Activated naive CD4-positive, alpha-beta T cell treated with anti-CD3 and anti-CD28 coated beads, Interleukin-2, amount 10 ng/mL, durations not matched to agents 7 days and 5 days (primary cell): Measurements from ENCODE around the gene PRSS57.
A peak's percentile ranks its signal among the peaks of the same experiment; 100 is the strongest.

Source experiments
- CTCF ChIA-PET: fragments of 350-600 bp; sonication (Branson Sonifier 250); formaldehyde crosslinking; loops from one replicate; lab custom pipeline; 2021; ENCODE audit warnings: antibody characterized with exemption; lab: Charles Lee
- DNase-seq: peaks from one replicate; pipeline ENCODE4 v3.0.0-alpha.2; 2020
- H3K27ac Mint-ChIP-seq: one replicate; pipeline ENCODE4 v1.8.0; 2021; ENCODE audit warnings: mild to moderate bottlenecking, moderate library complexity, mixed read lengths
- H3K27me3 Mint-ChIP-seq: one replicate; pipeline ENCODE4 v1.8.0; 2021; ENCODE audit warnings: mild to moderate bottlenecking, mixed read lengths
- H3K36me3 Mint-ChIP-seq: one replicate; pipeline ENCODE4 v1.8.0; 2021; ENCODE audit warnings: mixed read lengths
- H3K4me1 Mint-ChIP-seq: one replicate; pipeline ENCODE4 v1.8.0; 2021; ENCODE audit warnings: mixed read lengths
- H3K4me3 Mint-ChIP-seq: one replicate; pipeline ENCODE4 v1.8.0; 2021; ENCODE audit warnings: mild to moderate bottlenecking, moderate library complexity, mixed read lengths
- H3K9me3 Mint-ChIP-seq: one replicate; pipeline ENCODE4 v1.8.0; 2021; ENCODE audit warnings: mixed read lengths

Gene PRSS57

GRCh38 chr19:661427-662196 lies 33.6 kb downstream of the PRSS57 start:
- CTCF ChIA-PET, result interaction anchor here (0.6 kb wide), 1 partner anchor 44 kb away, joined by 3 read pairs; no protein-coding TSS in a partner anchor
- Mint-ChIP-seq H3K27ac (peak overlapping the region; percentile 98), H3K4me1 (peaks cover 44% of the 10 kb centered on the region), H3K9me3 (no peaks in the 10 kb centered on the region), H3K4me3 (peak overlapping the region; percentile 96), H3K27me3 (peaks cover 7% of the 10 kb centered on the region), H3K36me3 (peaks cover 16% of the 10 kb centered on the region)
- DNase-seq, result peak; percentile 86

- Mint-ChIP-seq H3K4me1 (peaks cover 50% of the 10 kb centered on the region), H3K4me3 (peak overlapping the region; percentile 96), H3K27ac (peak overlapping the region; percentile 98), H3K27me3 (peaks cover 4% of the 10 kb centered on the region), H3K9me3 (no peaks in the 10 kb centered on the region), H3K36me3 (peaks cover 17% of the 10 kb centered on the region)
- no peak for DNase-seq
- CTCF ChIA-PET, result interaction anchor here (0.6 to 0.9 kb wide), 2 partner anchors 45 to 76 kb away, joined by 3 read pairs; no protein-coding TSS in a partner anchor
Observed at GRCh38 chr19:660793-661426, 34.3 kb downstream of the PRSS57 start.

GRCh38 chr19:658916-659839 lies 36.1 kb downstream of the PRSS57 start:
- H3K27me3 Mint-ChIP-seq, result no peaks in the 10 kb centered on the region
- peaks cover 26% of the 10 kb centered on the region for H3K36me3 Mint-ChIP-seq
- H3K27ac Mint-ChIP-seq, result peak overlapping the region; percentile 65
- DNase-seq, result no peak
- CTCF ChIA-PET, result no interaction called here
- peak overlapping the region; percentile 96 for H3K4me3 Mint-ChIP-seq
- H3K4me1 Mint-ChIP-seq, result peaks cover 38% of the 10 kb centered on the region
- no peaks in the 10 kb centered on the region for H3K9me3 Mint-ChIP-seq

- Mint-ChIP-seq H3K4me3 (no peak overlapping the region), H3K9me3 (no peaks in the 10 kb centered on the region), H3K27me3 (no peaks in the 10 kb centered on the region), H3K4me1 (peaks cover 32% of the 10 kb centered on the region), H3K27ac (peak overlapping the region; percentile 37), H3K36me3 (peaks cover 33% of the 10 kb centered on the region)
- no peak for DNase-seq
- CTCF ChIA-PET, result no interaction called here
Observed at GRCh38 chr19:658059-658839, 37.0 kb downstream of the PRSS57 start.

GRCh38 chr19:657611-658010 lies 37.6 kb downstream of the PRSS57 start:
- Mint-ChIP-seq H3K4me1 (peaks cover 32% of the 10 kb centered on the region), H3K27me3 (no peaks in the 10 kb centered on the region), H3K9me3 (no peaks in the 10 kb centered on the region), H3K27ac (no peak overlapping the region), H3K4me3 (no peak overlapping the region), H3K36me3 (peaks cover 33% of the 10 kb centered on the region)
- no peak for DNase-seq
- CTCF ChIA-PET, result no interaction called here

GRCh38 chr19:656751-657559 lies 38.3 kb downstream of the PRSS57 start:
- Mint-ChIP-seq H3K4me1 (peaks cover 32% of the 10 kb centered on the region), H3K27ac (no peak overlapping the region), H3K36me3 (peaks cover 31% of the 10 kb centered on the region), H3K4me3 (no peak overlapping the region), H3K27me3 (no peaks in the 10 kb centered on the region), H3K9me3 (no peaks in the 10 kb centered on the region)
- DNase-seq, result no peak
- CTCF ChIA-PET, result interaction anchor here (1.2 kb wide), 1 partner anchor 150 kb away, joined by 3 read pairs; the partner anchor contains the start of gene TPGS1

- CTCF ChIA-PET, result interaction anchor here (1.2 kb wide), 1 partner anchor 149 kb away, joined by 3 read pairs; the partner anchor contains the start of gene TPGS1
- DNase-seq, result no peak
- peaks cover 30% of the 10 kb centered on the region for H3K4me1 Mint-ChIP-seq
- no peaks in the 10 kb centered on the region for H3K9me3 Mint-ChIP-seq
- no peak overlapping the region for H3K27ac Mint-ChIP-seq
- peaks cover 26% of the 10 kb centered on the region for H3K36me3 Mint-ChIP-seq
- no peak overlapping the region for H3K4me3 Mint-ChIP-seq
- no peaks in the 10 kb centered on the region for H3K27me3 Mint-ChIP-seq
Observed at GRCh38 chr19:655691-656090, 39.6 kb downstream of the PRSS57 start.

GRCh38 chr19:653425-653824 lies 41.8 kb downstream of the PRSS57 start:
- no peaks in the 10 kb centered on the region for H3K9me3 Mint-ChIP-seq
- H3K27ac Mint-ChIP-seq, result no peak overlapping the region
- H3K36me3 Mint-ChIP-seq, result peaks cover 22% of the 10 kb centered on the region
- H3K4me1 Mint-ChIP-seq, result peaks cover 11% of the 10 kb centered on the region
- no peak for DNase-seq
- CTCF ChIA-PET, result no interaction called here
- no peaks in the 10 kb centered on the region for H3K27me3 Mint-ChIP-seq
- no peak overlapping the region for H3K4me3 Mint-ChIP-seq

- no peak overlapping the region for H3K27ac Mint-ChIP-seq
- no peaks in the 10 kb centered on the region for H3K27me3 Mint-ChIP-seq
Observed at GRCh38 chr19:652467-653389, 42.5 kb downstream of the PRSS57 start.

GRCh38 chr19:651991-652390 lies 43.3 kb downstream of the PRSS57 start:
- H3K4me3 Mint-ChIP-seq, result no peak overlapping the region
- H3K4me1 Mint-ChIP-seq, result peaks cover 8% of the 10 kb centered on the region
- H3K27me3 Mint-ChIP-seq, result no peaks in the 10 kb centered on the region
- no peak overlapping the region for H3K27ac Mint-ChIP-seq
- H3K36me3 Mint-ChIP-seq, result peaks cover 22% of the 10 kb centered on the region
- DNase-seq, result no peak
- CTCF ChIA-PET, result no interaction called here
- no peaks in the 10 kb centered on the region for H3K9me3 Mint-ChIP-seq

More at GRCh38 chr19:652467-653389, 42.5 kb downstream of the PRSS57 start:
- Mint-ChIP-seq H3K4me1 (peaks cover 10% of the 10 kb centered on the region), H3K36me3 (peaks cover 22% of the 10 kb centered on the region), H3K9me3 (no peaks in the 10 kb centered on the region), H3K4me3 (no peak overlapping the region)
- CTCF ChIA-PET, result no interaction called here
- no peak for DNase-seq

- Mint-ChIP-seq H3K27ac (no peak overlapping the region), H3K9me3 (no peaks in the 10 kb centered on the region), H3K4me3 (no peak overlapping the region), H3K27me3 (no peaks in the 10 kb centered on the region), H3K4me1 (peaks cover 6% of the 10 kb centered on the region), H3K36me3 (peaks cover 22% of the 10 kb centered on the region)
- CTCF ChIA-PET, result no interaction called here
- no peak for DNase-seq
Observed at GRCh38 chr19:651114-651818, 44.0 kb downstream of the PRSS57 start.
